NB4 (cell line): ENCODE data around the gene NR1D2.

Source experiments
- DNase-seq: peaks from one replicate; pipeline ENCODE4 v3.0.0; 2010; ENCODE audit warnings: low read depth
- H3K4me3 ChIP-seq: one replicate; pipeline ENCODE4 v1.5.1; 2011; ENCODE audit warnings: mild to moderate bottlenecking, low read depth, low read length, moderate library complexity
- CTCF ChIP-seq: IDR thresholded peaks from one replicate; pipeline ENCODE4 v1.5.1; 2012; ENCODE audit warnings: low read depth, low read length
- MYC ChIP-seq: IDR thresholded peaks from 2 replicates; pipeline ENCODE4 v1.6.1; 2011; ENCODE audit warnings: low read depth, low read length
- POLR2A ChIP-seq: IDR thresholded peaks from 2 replicates; pipeline ENCODE4 v1.6.1; 2011; ENCODE audit warnings: mild to moderate bottlenecking; ENCODE audit not compliant: insufficient read length; ENCODE audit errors: extremely low read depth
- TF ChIP-seq, protein P1 (sequence below): IDR thresholded peaks from 2 replicates; pipeline ENCODE4 v1.6.1; 2011; ENCODE audit warnings: low read depth, low read length

NR1D2 gene

DNA sequence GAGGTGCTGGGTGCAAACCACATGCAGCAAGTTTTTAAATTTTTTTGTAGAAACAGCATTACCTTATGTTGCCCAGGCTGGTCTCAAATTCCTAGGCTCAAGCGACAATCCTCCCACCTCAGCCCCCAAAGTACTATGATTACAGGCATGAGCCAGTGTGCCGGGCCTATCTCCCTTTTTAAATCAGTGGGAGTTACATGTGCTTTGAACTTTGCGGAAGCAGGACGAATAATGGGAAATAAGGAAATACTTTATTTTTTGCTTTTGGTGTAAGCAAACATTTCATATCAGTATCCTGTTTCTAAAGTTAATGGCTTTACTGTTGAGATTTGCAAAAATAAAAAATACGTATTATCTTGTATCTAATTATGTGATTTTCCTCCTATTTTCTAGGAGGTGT is 9.1 kb downstream of the NR1D2 start:
- H3K4me3 ChIP-seq = no peak overlapping the region
- no peak for TF ChIP-seq POLR2A
- TF ChIP-seq CTCF = no peak
- no peak for TF ChIP-seq MYC
- TF ChIP-seq, protein P1, sequence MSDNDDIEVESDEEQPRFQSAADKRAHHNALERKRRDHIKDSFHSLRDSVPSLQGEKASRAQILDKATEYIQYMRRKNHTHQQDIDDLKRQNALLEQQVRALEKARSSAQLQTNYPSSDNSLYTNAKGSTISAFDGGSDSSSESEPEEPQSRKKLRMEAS = no peak
- no peak for DNase-seq

GRCh38 chr3:23956701-23957100 is 11.6 kb downstream of the NR1D2 start:
- no peak overlapping the region for H3K4me3 ChIP-seq
- no peak for DNase-seq
- TF ChIP-seq POLR2A (no peak), CTCF (no peak)

DNA sequence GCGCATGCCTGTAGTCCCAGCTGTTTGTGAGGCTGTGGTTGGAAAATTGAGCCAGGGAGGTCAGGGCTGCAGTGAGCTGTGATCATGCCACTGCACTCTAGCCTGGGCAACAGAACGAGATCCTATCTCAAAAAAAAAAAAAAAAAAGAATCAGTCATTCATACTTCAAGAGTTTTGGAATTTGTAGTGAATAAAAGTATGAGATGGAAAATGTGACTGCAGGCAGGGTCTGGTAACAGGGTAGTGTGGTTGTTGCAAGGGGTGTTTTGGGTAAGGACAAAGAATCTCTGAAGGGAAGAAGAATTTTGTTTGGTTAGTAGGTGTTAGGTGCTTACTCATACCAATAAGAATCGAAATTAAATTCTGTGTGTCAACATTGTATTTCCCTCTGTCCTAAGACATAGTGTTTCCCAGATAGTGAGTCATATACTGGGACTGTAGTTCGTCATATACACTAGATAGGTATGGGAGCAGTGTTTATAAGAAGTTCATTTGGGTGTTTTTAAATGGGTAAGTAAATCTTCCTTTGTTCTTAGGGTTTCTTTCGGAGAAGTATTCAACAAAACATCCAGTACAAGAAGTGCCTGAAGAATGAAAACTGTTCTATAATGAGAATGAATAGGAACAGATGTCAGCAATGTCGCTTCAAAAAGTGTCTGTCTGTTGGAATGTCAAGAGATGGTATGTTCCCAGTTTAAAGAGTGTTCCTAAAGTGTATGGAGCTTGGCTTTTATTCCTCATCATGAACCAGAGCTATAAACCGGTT is 14.2 kb downstream of the NR1D2 start:
- TF ChIP-seq CTCF (no peak), POLR2A (no peak), MYC (no peak)
- TF ChIP-seq, protein P1 = no peak
- no peak for DNase-seq

DNA sequence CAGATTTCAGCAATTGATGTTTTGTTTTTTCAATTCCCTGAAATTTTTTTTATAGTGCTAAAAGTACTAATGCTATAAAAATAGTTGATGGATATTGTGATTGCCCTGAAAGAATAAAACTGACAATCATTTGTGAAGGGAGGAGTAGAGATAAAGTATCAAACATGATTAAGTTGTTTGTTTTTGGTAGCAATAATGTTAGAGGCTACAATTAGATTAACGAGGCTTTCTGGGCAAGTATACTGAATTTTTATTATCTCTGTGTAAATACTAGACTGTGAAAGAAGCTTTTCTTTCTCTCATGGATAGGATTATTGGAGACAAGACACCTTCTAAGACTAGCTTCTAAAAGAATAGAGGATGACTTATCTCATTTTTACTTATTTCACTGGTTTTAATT is 15.6 kb downstream of the NR1D2 start:
- H3K4me3 ChIP-seq = no peak overlapping the region
- no peak for TF ChIP-seq MYC
- TF ChIP-seq CTCF = no peak
- no peak for TF ChIP-seq POLR2A
- TF ChIP-seq, protein P1 = no peak
- DNase-seq = no peak

More for the DNA sequence above, 14.2 kb downstream of the NR1D2 start:
- H3K4me3 ChIP-seq = no peak overlapping the region

GRCh38 chr3:23961066-23961465 is 16.0 kb downstream of the NR1D2 start:
- TF ChIP-seq MYC (no peak), CTCF (no peak), POLR2A (no peak)
- TF ChIP-seq, protein P1 = no peak
- no peak overlapping the region for H3K4me3 ChIP-seq
- no peak for DNase-seq
